Measurements from ENCODE around the gene CDKN2B-AS1. TPM values are rescaled to one million over a fixed set of nuclear protein-coding genes. Genes with fewer than 3 reads are reported as not detected.

Gene CDKN2B-AS1
- total and polyA plus RNA-seq, 8 donors = 0.18 to 1.6 (median 0.36) TPM

- DNase-seq = no peak
These were observed 35.6 kb downstream of the CDKN2B-AS1 start for GRCh38 chr9:22030101-22030598.

GRCh38 chr9:22031655-22032411 is 37.2 kb downstream of the CDKN2B-AS1 start:
- Histone ChIP-seq H3K9me3 (no peaks in the 10 kb centered on the region), H3K4me3 (no peak overlapping the region), H3K4me1 (peaks cover 2 to 23% of the 10 kb centered on the region in 2 donors), H3K27me3 (no peaks in the 10 kb centered on the region), H3K36me3 (no peaks in the 10 kb centered on the region), H3K27ac (no peak overlapping the region)
- intact Hi-C loops (cut with DNase I) = no loop called here
- ATAC-seq (no peak), DNase-seq (no peak)
- TF ChIP-seq CTCF (IDR thresholded peaks at IDR 0.05) = no peak

More at GRCh38 chr9:22030101-22030598, 35.6 kb downstream of the CDKN2B-AS1 start:
- peak; percentile 81 for ATAC-seq
- peak overlapping the region; percentile 10 to 53 for H3K27ac ChIP-seq
- H3K9me3 ChIP-seq = no peaks in the 10 kb centered on the region
- peaks cover 2 to 22% of the 10 kb centered on the region in 2 donors for H3K4me1 ChIP-seq
- H3K4me3 ChIP-seq = no peak overlapping the region
- no peak for TF ChIP-seq CTCF (IDR thresholded peaks at IDR 0.05)
- no peaks in the 10 kb centered on the region for H3K27me3 ChIP-seq
- intact Hi-C loops (cut with DNase I) = no loop called here
- H3K36me3 ChIP-seq = no peaks in the 10 kb centered on the region

GRCh38 chr9:22033012-22033630 is 38.5 kb downstream of the CDKN2B-AS1 start:
- H3K36me3 ChIP-seq = no peaks in the 10 kb centered on the region
- DNase-seq = no peak
- no peaks in the 10 kb centered on the region for H3K27me3 ChIP-seq
- intact Hi-C loops (cut with DNase I) = no loop called here
- no peak for ATAC-seq
- H3K4me1 ChIP-seq = peaks cover 2 to 36% of the 10 kb centered on the region in 2 donors
- no peak overlapping the region for H3K4me3 ChIP-seq
- TF ChIP-seq CTCF (IDR thresholded peaks at IDR 0.05) = no peak
- H3K27ac ChIP-seq = no peak overlapping the region
- H3K9me3 ChIP-seq = no peaks in the 10 kb centered on the region

GRCh38 chr9:22035591-22036011 is 41.0 kb downstream of the CDKN2B-AS1 start:
- no peaks in the 10 kb centered on the region for H3K9me3 ChIP-seq
- intact Hi-C loops (cut with DNase I) = no loop called here
- H3K27ac ChIP-seq = no peak overlapping the region
- no peaks in the 10 kb centered on the region for H3K27me3 ChIP-seq
- TF ChIP-seq CTCF (IDR thresholded peaks at IDR 0.05) = no peak
- H3K4me1 ChIP-seq = peaks cover 4 to 34% of the 10 kb centered on the region in 2 donors
- no peak for DNase-seq
- no peak for ATAC-seq
- no peaks in the 10 kb centered on the region for H3K36me3 ChIP-seq
- no peak overlapping the region for H3K4me3 ChIP-seq
